SK-N-SH (cell line): ENCODE measurements around the gene STKLD1. TPM values are rescaled to one million over a fixed set of nuclear protein-coding genes. Genes with fewer than 3 reads are reported as not detected.

Experiments
- CTCF ChIA-PET: fragments of 300-600, 350-600 bp; formaldehyde crosslinking; extraction: SDS; loops from one replicate; lab custom pipeline; 2021; lab: Yijun Ruan, JAX
- POLR2A ChIA-PET: fragments of 350-600 bp; sonication (Branson Sonifier 250); formaldehyde crosslinking; extraction: SDS; loops from one replicate; lab custom pipeline; 2020; ENCODE audit warnings: antibody characterized with exemption, inconsistent platforms; lab: Yijun Ruan, JAX
- DNase-seq: peaks from one replicate; pipeline ENCODE4 v3.0.0; 2012
- H2AFZ ChIP-seq: fragments of 200-600 bp; sonication (generic); 2 replicates; pipeline ENCODE4 v1.8.1; 2016; ENCODE audit warnings: antibody characterized with exemption, mild to moderate bottlenecking, low read depth
- H3F3A ChIP-seq: fragments of 200-600 bp; sonication (generic); replicated peaks from 2 replicates; pipeline ENCODE3; 2016; ENCODE audit warnings: antibody characterized with exemption, mild to moderate bottlenecking; ENCODE audit not compliant: insufficient read depth
- H3K27ac ChIP-seq, 2 experiments: fragments of 200-500 bp in 1 of 2; fragments of 200-600 bp in 1 of 2; sonication (Bioruptor generic) in 1 of 2; sonication (generic), shearing (Covaris generic) in 1 of 2; 2 replicates each; pipeline versions ENCODE4 v1.5.1 to v1.6.1; 2014 to 2016; ENCODE audit warnings: low read depth in 2 of 2, inconsistent platforms in 1 of 2, low read length in 1 of 2, mild to moderate bottlenecking in 1 of 2, mixed read lengths in 1 of 2
- H3K27me3 ChIP-seq: fragments of 200-600 bp; sonication (generic), shearing (Covaris generic); 2 replicates; pipeline ENCODE4 v1.6.1; 2016; ENCODE audit warnings: mixed run types; ENCODE audit not compliant: insufficient read depth
- H3K36me3 ChIP-seq, 2 experiments: fragments of 200-500 bp in 1 of 2; fragments of 200-600 bp in 1 of 2; sonication (Bioruptor generic) in 1 of 2; sonication (generic) in 1 of 2; replicated peaks in 1 of 2; 2 replicates each; pipeline versions ENCODE3 to v1.5.1; 2014 to 2016; ENCODE audit warnings: low read length in 1 of 2, mild to moderate bottlenecking in 1 of 2; ENCODE audit not compliant: insufficient read depth in 2 of 2, control insufficient read depth in 1 of 2
- H3K4me1 ChIP-seq, 2 experiments: fragments of 200-500 bp in 1 of 2; fragments of 200-600 bp in 1 of 2; sonication (Bioruptor generic) in 1 of 2; sonication (generic), shearing (Covaris generic) in 1 of 2; 2 replicates each; pipeline versions ENCODE4 v1.5.1 to v1.6.1; 2014 to 2016; ENCODE audit warnings: low read depth in 1 of 2, low read length in 1 of 2, mixed run types in 1 of 2; ENCODE audit not compliant: insufficient read depth in 2 of 2, control insufficient read depth in 1 of 2
- H3K4me2 ChIP-seq: fragments of 200-600 bp; sonication (generic), shearing (Covaris generic); 2 replicates; pipeline ENCODE4 v1.6.1; 2017; ENCODE audit warnings: mixed run types
- H3K4me3 ChIP-seq, 2 experiments: fragments of 200-500 bp in 1 of 2; fragments of 200-600 bp in 1 of 2; sonication (Bioruptor generic) in 1 of 2; sonication (generic), shearing (Covaris generic) in 1 of 2; 2 replicates each; pipeline versions ENCODE4 v1.5.1 to v1.8.1; 2014 to 2016; ENCODE audit warnings: low read depth in 2 of 2, inconsistent platforms in 1 of 2, low read length in 1 of 2, mild to moderate bottlenecking in 1 of 2, mixed read lengths in 1 of 2, moderate library complexity in 1 of 2
- H3K79me2 ChIP-seq: fragments of 200-600 bp; sonication (generic); 2 replicates; pipeline ENCODE4 v1.8.1; 2017; ENCODE audit warnings: mild to moderate bottlenecking; ENCODE audit not compliant: insufficient read depth
- H3K9ac ChIP-seq: fragments of 200-600 bp; sonication (generic); 2 replicates; pipeline ENCODE4 v1.6.1; 2017; ENCODE audit warnings: mixed run types
- H3K9me2 ChIP-seq: fragments of 200-600 bp; sonication (generic); 2 replicates; pipeline ENCODE4 v1.6.1; 2017; ENCODE audit warnings: mixed run types
- H3K9me3 ChIP-seq: fragments of 200-600 bp; sonication (generic); 2 replicates; pipeline ENCODE4 v1.6.1; 2017; ENCODE audit warnings: mixed run types, mild to moderate bottlenecking, moderate library complexity
- H4K20me1 ChIP-seq: fragments of 200-600 bp; sonication (generic); 2 replicates; pipeline ENCODE4 v1.6.1; 2017; ENCODE audit warnings: mild to moderate bottlenecking, mixed run types; ENCODE audit not compliant: insufficient read depth
- ELF1 ChIP-seq: IDR thresholded peaks from 2 replicates; pipeline ENCODE4 v1.4.0; 2012
- FOXJ3 ChIP-seq: sonication (generic); formaldehyde crosslinking; IDR thresholded peaks from 2 replicates; pipeline ENCODE4 v1.5.1; 2020; ENCODE audit warnings: mild to moderate bottlenecking, missing genetic modification reagents
- FOXM1 ChIP-seq: IDR thresholded peaks from 2 replicates; pipeline ENCODE4 v1.4.0; 2012; ENCODE audit warnings: low read depth, mild to moderate bottlenecking
- JUND ChIP-seq: IDR thresholded peaks from 2 replicates; pipeline ENCODE4 v1.4.0; 2012
- NFIC ChIP-seq: IDR thresholded peaks from 2 replicates; pipeline ENCODE4 v1.4.0; 2012; ENCODE audit warnings: borderline replicate concordance
- RCOR1 ChIP-seq: fragments of 150-350 bp; IDR thresholded peaks from 2 replicates; pipeline ENCODE4 v1.6.1; 2017; ENCODE audit warnings: antibody characterized with exemption, low read length
- SIN3A ChIP-seq: IDR thresholded peaks from 2 replicates; pipeline ENCODE4 v1.6.1; 2012; ENCODE audit warnings: low read depth, mild to moderate bottlenecking, low read length, moderate library complexity, borderline replicate concordance
- TAF1 ChIP-seq: IDR thresholded peaks from 2 replicates; pipeline ENCODE4 v1.6.1; 2012; ENCODE audit warnings: low read depth, mild to moderate bottlenecking, low read length, moderate library complexity, borderline replicate concordance
- WGBS: methylation state at CpG from one replicate; pipeline ENCODE4 v1.1.6; 2017; ENCODE audit warnings: low lambda C conversion rate; 5-methylcytosine and 5-hydroxymethylcytosine counted together
- polyA plus RNA-seq, 3 experiments: library from polyadenylated mRNA; depleted of rRNA; stranded (reverse); fragments of >200 nt; gene quantifications; 2 replicates each; pipeline ENCODE4 v1.2.3, GENCODE V29; 2012
- TF ChIP-seq, protein P1 (sequence below): IDR thresholded peaks from 2 replicates; pipeline ENCODE4 v1.4.0; 2012; ENCODE audit warnings: low read depth, borderline replicate concordance
- TF ChIP-seq, protein P2 (sequence below): fragments of 150-350 bp; IDR thresholded peaks from 2 replicates; pipeline ENCODE4 v1.6.1; 2017; ENCODE audit warnings: antibody characterized with exemption, low read length, low read depth, borderline replicate concordance
- TF ChIP-seq, protein P3 (sequence below): fragments of 200-600 bp; sonication (generic); IDR thresholded peaks from 2 replicates; pipeline ENCODE4 v1.6.1; 2017; ENCODE audit warnings: antibody characterized with exemption, mild to moderate bottlenecking, moderate library complexity
- TF ChIP-seq, protein P4 (sequence below): IDR thresholded peaks from 2 replicates; pipeline ENCODE4; 2012

STKLD1 gene
- polyA plus RNA-seq, 1 of the 3 experiments (the other 2 are of a cell fraction), result 2.3 TPM

DNA sequence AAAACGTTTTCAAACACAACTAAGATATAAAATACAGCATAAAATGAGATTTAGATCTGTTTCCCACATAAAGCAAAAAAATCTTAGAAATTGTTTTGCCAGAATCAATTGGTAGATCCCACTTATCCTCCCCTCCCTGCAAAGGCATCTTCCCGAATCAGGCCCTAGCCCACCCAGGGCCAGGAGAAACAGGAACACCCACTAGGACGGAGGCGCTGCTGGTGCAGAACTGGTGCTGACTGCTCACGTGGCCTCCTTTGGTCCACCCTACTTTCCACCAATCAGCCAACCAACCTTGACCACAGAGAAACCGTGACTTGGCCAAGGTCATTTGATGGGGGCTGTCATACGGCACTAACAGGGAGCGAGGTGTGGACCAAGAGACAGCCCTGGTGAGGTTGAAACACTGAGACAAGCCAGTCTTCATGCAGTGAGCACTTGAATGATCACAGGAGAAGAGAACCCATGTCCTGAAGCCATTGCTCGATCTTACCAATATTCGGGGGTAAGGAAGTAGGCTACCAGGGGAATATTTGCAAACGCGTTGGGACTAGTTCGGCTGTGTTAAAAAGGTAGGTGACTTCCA lies 14.6 kb upstream of the STKLD1 start:
- CTCF ChIA-PET, result interaction anchor here (3.3 kb wide), 1 partner anchor 124 kb away, joined by 19 read pairs; no protein-coding TSS in a partner anchor
- WGBS, result 87% methylated on average over 13 of the region's 13 CpGs
- Histone ChIP-seq H3F3A (peaks cover 24% of the 10 kb centered on the region), H3K4me2 (no peak overlapping the region), H3K9me3 (no peaks in the 10 kb centered on the region)
- TF ChIP-seq JUND, result 0 out of 2 replicates have a peak, but pooled peaks have one; percentile 0
- no peak for TF ChIP-seq RCOR1
- TF ChIP-seq, protein P1, sequence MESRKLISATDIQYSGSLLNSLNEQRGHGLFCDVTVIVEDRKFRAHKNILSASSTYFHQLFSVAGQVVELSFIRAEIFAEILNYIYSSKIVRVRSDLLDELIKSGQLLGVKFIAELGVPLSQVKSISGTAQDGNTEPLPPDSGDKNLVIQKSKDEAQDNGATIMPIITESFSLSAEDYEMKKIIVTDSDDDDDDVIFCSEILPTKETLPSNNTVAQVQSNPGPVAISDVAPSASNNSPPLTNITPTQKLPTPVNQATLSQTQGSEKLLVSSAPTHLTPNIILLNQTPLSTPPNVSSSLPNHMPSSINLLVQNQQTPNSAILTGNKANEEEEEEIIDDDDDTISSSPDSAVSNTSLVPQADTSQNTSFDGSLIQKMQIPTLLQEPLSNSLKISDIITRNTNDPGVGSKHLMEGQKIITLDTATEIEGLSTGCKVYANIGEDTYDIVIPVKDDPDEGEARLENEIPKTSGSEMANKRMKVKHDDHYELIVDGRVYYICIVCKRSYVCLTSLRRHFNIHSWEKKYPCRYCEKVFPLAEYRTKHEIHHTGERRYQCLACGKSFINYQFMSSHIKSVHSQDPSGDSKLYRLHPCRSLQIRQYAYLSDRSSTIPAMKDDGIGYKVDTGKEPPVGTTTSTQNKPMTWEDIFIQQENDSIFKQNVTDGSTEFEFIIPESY, result no peak
- TF ChIP-seq ELF1, result no peak
- TF ChIP-seq, all 33 proteins: peak for 1
- POLR2A ChIA-PET, result interaction anchor here (1.1 kb wide), 1 partner anchor 10 kb away, joined by 3 read pairs; no protein-coding TSS in a partner anchor
- H2AFZ ChIP-seq, result no peak overlapping the region
- peaks cover 8 to 21% of the 10 kb centered on the region in 2 experiments; a peak in 2 of 4 replicates for H3K4me1 ChIP-seq
- peaks cover 25 to 71% of the 10 kb centered on the region in 2 experiments for H3K36me3 ChIP-seq
- H3K9ac ChIP-seq, result no peak overlapping the region
- peaks cover 43% of the 10 kb centered on the region for H4K20me1 ChIP-seq
- H3K4me3 ChIP-seq, result no peak overlapping the region
- DNase-seq, result no peak
- no peaks in the 10 kb centered on the region for H3K27me3 ChIP-seq
- peaks cover 62% of the 10 kb centered on the region; the same call in 1 of the 2 replicates for H3K79me2 ChIP-seq
- no peak overlapping the region for H3K27ac ChIP-seq
- no peaks in the 10 kb centered on the region for H3K9me2 ChIP-seq

DNA sequence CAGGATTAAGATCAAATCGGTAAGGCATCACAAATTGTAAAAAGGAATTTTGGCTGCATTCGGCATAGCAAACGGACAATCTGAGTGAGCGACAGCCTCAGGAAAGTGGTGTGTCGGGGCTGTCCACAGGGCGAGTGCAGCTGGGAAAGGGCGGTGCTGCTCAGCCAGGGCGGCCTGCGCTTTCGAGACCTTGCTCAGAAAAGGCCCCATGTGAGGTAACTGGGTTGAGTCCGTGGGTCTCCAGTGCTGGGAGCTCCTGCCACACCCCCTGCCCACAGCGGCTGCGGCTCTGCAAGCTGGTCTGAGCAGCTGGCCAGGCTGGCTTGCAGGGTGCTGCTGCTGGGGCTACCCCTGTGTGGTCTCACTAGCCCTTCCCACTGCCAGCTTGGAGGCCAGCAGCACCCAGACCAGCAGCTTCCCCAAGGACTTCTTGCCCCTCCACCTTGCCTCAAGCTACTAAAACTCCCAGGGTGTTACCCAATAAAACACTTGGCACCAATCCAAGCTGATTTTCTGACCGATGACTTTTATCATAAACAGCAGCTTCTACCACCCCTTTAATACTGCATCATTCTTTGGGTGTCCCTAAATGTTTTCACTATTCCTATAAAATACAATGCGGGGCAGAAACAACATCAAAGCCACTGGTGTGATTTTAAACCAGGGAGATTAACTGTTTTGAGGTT lies 13.7 kb upstream of the STKLD1 start:
- Histone ChIP-seq H3K4me1 (peaks cover 3 to 16% of the 10 kb centered on the region in 2 experiments; a peak in 2 of 4 replicates), H3K9ac (no peak overlapping the region), H3K9me3 (no peaks in the 10 kb centered on the region), H4K20me1 (peaks cover 52% of the 10 kb centered on the region), H3K27ac (no peak overlapping the region), H2AFZ (no peak overlapping the region), H3K9me2 (no peaks in the 10 kb centered on the region), H3K79me2 (peaks cover 62% of the 10 kb centered on the region), H3K4me3 (no peak overlapping the region), H3K4me2 (no peak overlapping the region), H3K36me3 (peaks cover 25 to 80% of the 10 kb centered on the region in 2 experiments), H3K27me3 (no peaks in the 10 kb centered on the region), H3F3A (peaks cover 24% of the 10 kb centered on the region)
- ChIA-PET CTCF (interaction anchor here (0.5 to 1.8 kb wide), 8 partner anchors 10 to 381 kb away, joined by 3 to 7 read pairs (median 3); no protein-coding TSS in a partner anchor), POLR2A (interaction anchor here (1.1 to 1.8 kb wide), 4 partner anchors 9 to 15 kb away, joined by 3 to 5 read pairs (median 4); partner anchors contain the start of genes MED22 and RPL7A)
- no peak for TF ChIP-seq RCOR1
- TF ChIP-seq NFIC, result peak; percentile 29; the same call in 1 of the 2 replicates
- 89% methylated on average over 13 of the region's 15 CpGs for WGBS
- DNase-seq, result no peak

DNA sequence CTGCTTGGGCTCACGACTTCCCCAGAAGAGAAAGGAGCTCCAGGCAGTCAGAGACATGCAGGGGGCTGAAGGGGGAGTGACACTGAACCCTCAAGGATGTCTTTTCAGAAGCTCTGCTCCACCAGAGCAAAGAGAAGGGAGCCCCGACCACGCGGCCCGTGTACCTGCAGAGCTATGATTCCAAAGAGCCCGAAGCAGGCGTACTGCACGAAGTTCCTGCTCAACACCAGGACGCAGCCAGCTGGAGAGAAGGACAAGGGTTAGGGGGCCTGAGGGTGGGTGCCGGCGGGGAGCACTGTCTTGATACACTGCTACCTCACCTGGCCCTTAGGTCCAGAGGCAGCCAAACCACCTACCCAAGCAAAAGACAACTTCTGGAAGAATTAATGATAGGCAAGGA lies 9.7 kb upstream of the STKLD1 start:
- no peak for DNase-seq
- Histone ChIP-seq H3K9me2 (no peaks in the 10 kb centered on the region), H3K4me2 (no peak overlapping the region), H3K9me3 (no peaks in the 10 kb centered on the region), H3K27me3 (no peaks in the 10 kb centered on the region), H3K27ac (no peak overlapping the region), H4K20me1 (peaks cover 82% of the 10 kb centered on the region), H3F3A (peaks cover 21% of the 10 kb centered on the region), H3K4me1 (peaks cover 0 to 26% of the 10 kb centered on the region in 2 experiments; a peak in 2 of 4 replicates), H3K4me3 (no peak overlapping the region), H3K9ac (no peak overlapping the region), H3K36me3 (peaks cover 36 to 80% of the 10 kb centered on the region in 2 experiments), H2AFZ (no peak overlapping the region), H3K79me2 (peaks cover 88% of the 10 kb centered on the region)
- CTCF ChIA-PET, result interaction anchor here (1.3 to 2.7 kb wide), 3 partner anchors 9 to 24 kb away, joined by 4 to 7 read pairs (median 7); partner anchors contain the start of genes SURF1 and SURF2
- POLR2A ChIA-PET, result interaction anchor here (0.7 to 1.0 kb wide), 2 partner anchors 19 to 305 kb away, joined by 3 to 4 read pairs; partner anchors contain the start of genes MED22 and RPL7A
- 93% methylated on average over 9 of the region's 11 CpGs for WGBS
- TF ChIP-seq, protein P2, sequence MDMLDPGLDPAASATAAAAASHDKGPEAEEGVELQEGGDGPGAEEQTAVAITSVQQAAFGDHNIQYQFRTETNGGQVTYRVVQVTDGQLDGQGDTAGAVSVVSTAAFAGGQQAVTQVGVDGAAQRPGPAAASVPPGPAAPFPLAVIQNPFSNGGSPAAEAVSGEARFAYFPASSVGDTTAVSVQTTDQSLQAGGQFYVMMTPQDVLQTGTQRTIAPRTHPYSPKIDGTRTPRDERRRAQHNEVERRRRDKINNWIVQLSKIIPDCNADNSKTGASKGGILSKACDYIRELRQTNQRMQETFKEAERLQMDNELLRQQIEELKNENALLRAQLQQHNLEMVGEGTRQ, result no peak
- TF ChIP-seq, protein P3, sequence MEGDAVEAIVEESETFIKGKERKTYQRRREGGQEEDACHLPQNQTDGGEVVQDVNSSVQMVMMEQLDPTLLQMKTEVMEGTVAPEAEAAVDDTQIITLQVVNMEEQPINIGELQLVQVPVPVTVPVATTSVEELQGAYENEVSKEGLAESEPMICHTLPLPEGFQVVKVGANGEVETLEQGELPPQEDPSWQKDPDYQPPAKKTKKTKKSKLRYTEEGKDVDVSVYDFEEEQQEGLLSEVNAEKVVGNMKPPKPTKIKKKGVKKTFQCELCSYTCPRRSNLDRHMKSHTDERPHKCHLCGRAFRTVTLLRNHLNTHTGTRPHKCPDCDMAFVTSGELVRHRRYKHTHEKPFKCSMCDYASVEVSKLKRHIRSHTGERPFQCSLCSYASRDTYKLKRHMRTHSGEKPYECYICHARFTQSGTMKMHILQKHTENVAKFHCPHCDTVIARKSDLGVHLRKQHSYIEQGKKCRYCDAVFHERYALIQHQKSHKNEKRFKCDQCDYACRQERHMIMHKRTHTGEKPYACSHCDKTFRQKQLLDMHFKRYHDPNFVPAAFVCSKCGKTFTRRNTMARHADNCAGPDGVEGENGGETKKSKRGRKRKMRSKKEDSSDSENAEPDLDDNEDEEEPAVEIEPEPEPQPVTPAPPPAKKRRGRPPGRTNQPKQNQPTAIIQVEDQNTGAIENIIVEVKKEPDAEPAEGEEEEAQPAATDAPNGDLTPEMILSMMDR, result no peak
- no peak for TF ChIP-seq JUND
- no peak for TF ChIP-seq FOXM1
- no peak for TF ChIP-seq SIN3A
- TF ChIP-seq TAF1, result no peak
- TF ChIP-seq, protein P4, sequence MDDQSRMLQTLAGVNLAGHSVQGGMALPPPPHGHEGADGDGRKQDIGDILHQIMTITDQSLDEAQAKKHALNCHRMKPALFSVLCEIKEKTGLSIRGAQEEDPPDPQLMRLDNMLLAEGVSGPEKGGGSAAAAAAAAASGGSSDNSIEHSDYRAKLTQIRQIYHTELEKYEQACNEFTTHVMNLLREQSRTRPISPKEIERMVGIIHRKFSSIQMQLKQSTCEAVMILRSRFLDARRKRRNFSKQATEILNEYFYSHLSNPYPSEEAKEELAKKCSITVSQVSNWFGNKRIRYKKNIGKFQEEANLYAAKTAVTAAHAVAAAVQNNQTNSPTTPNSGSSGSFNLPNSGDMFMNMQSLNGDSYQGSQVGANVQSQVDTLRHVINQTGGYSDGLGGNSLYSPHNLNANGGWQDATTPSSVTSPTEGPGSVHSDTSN, result no peak
- TF ChIP-seq FOXJ3 (CRISPR knock-in tag), result no peak
